H1 (cell line): ENCODE results near the gene IRGQ. TPM values are rescaled to one million over a fixed set of nuclear protein-coding genes. Genes with fewer than 3 reads are reported as not detected.

Source experiments
- CTCF ChIA-PET: fragments of 300-600 bp; sonication (Branson Sonifier 250); formaldehyde crosslinking; loops from one replicate; lab custom pipeline; 2021; ENCODE audit not compliant: partially characterized antibody; lab: Charles Lee
- POLR2A ChIA-PET: fragments of 300-600 bp; sonication (Branson Sonifier 250); formaldehyde crosslinking; loops from one replicate; lab custom pipeline; 2021; ENCODE audit warnings: inconsistent platforms; ENCODE audit not compliant: partially characterized antibody; lab: Charles Lee
- DNase-seq, 2 experiments: peaks; one replicate each; pipeline versions ENCODE4 v3.0.0 to v3.0.0-alpha.2; 2010 to 2022; ENCODE audit warnings: low spot score in 2 of 2, low read depth in 1 of 2, mixed read lengths in 1 of 2
- FAIRE-seq: peaks from 2 replicates; lab custom pipeline; 2011; peaks lifted over from hg19 to GRCh38; lab: Jason Lieb, UNC
- H2AFZ ChIP-seq: 2 replicates; pipeline ENCODE4 v1.8.1; 2012; ENCODE audit warnings: low read length, inconsistent platforms
- H2AK5ac ChIP-seq: 2 replicates; pipeline ENCODE4 v1.6.1; 2013; ENCODE audit warnings: low read depth, low read length
- H2BK120ac ChIP-seq: replicated peaks from 2 replicates; pipeline ENCODE3; 2013; ENCODE audit warnings: low read depth, low read length, inconsistent platforms
- H2BK12ac ChIP-seq: 2 replicates; pipeline ENCODE4 v1.6.1; 2013; ENCODE audit warnings: low read depth, low read length
- H2BK15ac ChIP-seq: 2 replicates; pipeline ENCODE4 v1.6.1; 2013; ENCODE audit warnings: low read length
- H2BK20ac ChIP-seq: 2 replicates; pipeline ENCODE4 v1.6.1; 2013; ENCODE audit warnings: low read length
- H2BK5ac ChIP-seq: 2 replicates; pipeline ENCODE4 v1.6.1; 2013; ENCODE audit warnings: low read depth, low read length
- H3K14ac ChIP-seq: 2 replicates; pipeline ENCODE4 v1.6.1; 2013; ENCODE audit warnings: inconsistent platforms; ENCODE audit not compliant: insufficient read length
- H3K18ac ChIP-seq: 2 replicates; pipeline ENCODE4 v1.6.1; 2013; ENCODE audit warnings: low read length; ENCODE audit errors: extremely low read depth
- H3K23ac ChIP-seq: 2 replicates; pipeline ENCODE4 v1.6.1; 2013; ENCODE audit warnings: inconsistent platforms; ENCODE audit not compliant: insufficient read length
- H3K23me2 ChIP-seq: 2 replicates; pipeline ENCODE4 v1.6.1; 2013; ENCODE audit warnings: low read depth, low read length
- H3K27ac ChIP-seq: 2 replicates; pipeline ENCODE4 v1.6.1; 2011; ENCODE audit warnings: low read depth, low read length, inconsistent platforms
- H3K27me3 ChIP-seq, 4 experiments: replicated peaks in 1 of 4; 1 replicate in 1 of 4; 2 replicates in 3 of 4; pipeline versions ENCODE4 v1.6.1 to v1.8.1; 2011 to 2013; ENCODE audit warnings: low read length in 3 of 4, mild to moderate bottlenecking in 3 of 4, inconsistent platforms in 2 of 4, mixed read lengths in 2 of 4, moderate library complexity in 1 of 4; ENCODE audit not compliant: control insufficient read depth in 3 of 4, insufficient read depth in 3 of 4; ENCODE audit errors: extremely low read depth in 1 of 4
- H3K36me3 ChIP-seq, 4 experiments: 2 replicates each; pipeline versions ENCODE4 v1.6.1 to v1.8.1; 2011 to 2013; ENCODE audit warnings: mild to moderate bottlenecking in 4 of 4, low read length in 3 of 4, moderate library complexity in 2 of 4, control low read depth in 1 of 4, inconsistent platforms in 1 of 4; ENCODE audit not compliant: insufficient read depth in 4 of 4, control insufficient read depth in 2 of 4
- H3K4ac ChIP-seq: replicated peaks from 2 replicates; pipeline ENCODE3; 2013; ENCODE audit warnings: low read length, low read depth, mixed read lengths, inconsistent platforms; ENCODE audit not compliant: insufficient read length
- H3K4me1 ChIP-seq, 4 experiments: replicated peaks in 1 of 4; 1 replicate in 1 of 4; 2 replicates in 3 of 4; pipeline versions ENCODE4 v1.6.1 to v1.8.1; 2011 to 2013; ENCODE audit warnings: low read length in 3 of 4, inconsistent platforms in 2 of 4, mixed read lengths in 1 of 4; ENCODE audit not compliant: insufficient read depth in 4 of 4, control insufficient read depth in 3 of 4
- H3K4me2 ChIP-seq, 2 experiments: 2 replicates each; pipeline versions ENCODE4 v1.6.1 to v1.8.1; 2011 to 2013; ENCODE audit warnings: low read depth in 2 of 2, low read length in 2 of 2, control low read depth in 1 of 2, inconsistent platforms in 1 of 2, mild to moderate bottlenecking in 1 of 2; ENCODE audit not compliant: insufficient read depth in 1 of 2
- H3K4me3 ChIP-seq, 4 experiments: fragments of 200-600, 300-600 bp in 1 of 4; sonication (generic), shearing (Covaris generic), sonication (Bioruptor Twin) in 1 of 4; 2 replicates each; pipeline versions ENCODE4 v1.5.1 to v1.8.1; 2011 to 2016; ENCODE audit warnings: low read length in 4 of 4, low read depth in 3 of 4, control low read depth in 2 of 4, inconsistent platforms in 2 of 4, mild to moderate bottlenecking in 2 of 4, mixed read lengths in 1 of 4, moderate library complexity in 1 of 4; ENCODE audit not compliant: insufficient read depth in 2 of 4; ENCODE audit errors: extremely low read depth in 1 of 4
- H3K56ac ChIP-seq: replicated peaks from 2 replicates; pipeline ENCODE3; 2013; ENCODE audit warnings: low read depth, mild to moderate bottlenecking, mixed read lengths, low read length, inconsistent platforms; ENCODE audit not compliant: insufficient read length
- H3K79me1 ChIP-seq: 2 replicates; pipeline ENCODE4 v1.6.1; 2013; ENCODE audit warnings: low read depth, low read length, control low read depth
- H3K79me2 ChIP-seq, 2 experiments: 2 replicates each; pipeline versions ENCODE4 v1.6.1 to v1.8.1; 2012 to 2013; ENCODE audit warnings: low read length in 2 of 2, mild to moderate bottlenecking in 2 of 2, inconsistent platforms in 1 of 2; ENCODE audit not compliant: insufficient read depth in 2 of 2, control insufficient read depth in 1 of 2
- H3K9ac ChIP-seq, 4 experiments: replicated peaks in 1 of 4; 1 replicate in 1 of 4; 2 replicates in 3 of 4; pipeline versions ENCODE4 v1.6.1 to v1.8.1; 2011 to 2013; ENCODE audit warnings: low read depth in 3 of 4, low read length in 3 of 4, control low read depth in 2 of 4, mild to moderate bottlenecking in 2 of 4, moderate library complexity in 2 of 4, inconsistent platforms in 1 of 4; ENCODE audit errors: extremely low read depth in 1 of 4
- H3K9me3 ChIP-seq, 2 experiments: 2 replicates each; pipeline versions ENCODE4 v1.6.1 to v1.8.1; 2012 to 2013; ENCODE audit warnings: mild to moderate bottlenecking in 2 of 2, moderate library complexity in 2 of 2, control low read depth in 1 of 2, inconsistent platforms in 1 of 2, low read depth in 1 of 2, low read length in 1 of 2, mixed read lengths in 1 of 2; ENCODE audit not compliant: insufficient read depth in 2 of 2
- H4K20me1 ChIP-seq, 2 experiments: replicated peaks in 1 of 2; 2 replicates each; pipeline versions ENCODE3 to v1.8.1; 2011 to 2013; ENCODE audit warnings: inconsistent platforms in 2 of 2, low read length in 2 of 2, mild to moderate bottlenecking in 1 of 2; ENCODE audit not compliant: insufficient read depth in 2 of 2, control insufficient read depth in 1 of 2
- H4K5ac ChIP-seq: 2 replicates; pipeline ENCODE4 v1.6.1; 2013; ENCODE audit warnings: low read length, low read depth, mixed read lengths, inconsistent platforms; ENCODE audit not compliant: insufficient read length
- H4K8ac ChIP-seq: 2 replicates; pipeline ENCODE4 v1.8.0; 2013; ENCODE audit warnings: mild to moderate bottlenecking, moderate library complexity, low read length, inconsistent platforms; ENCODE audit not compliant: insufficient read depth; ENCODE audit errors: extremely low read depth
- H4K91ac ChIP-seq: replicated peaks from 2 replicates; pipeline ENCODE3; 2013; ENCODE audit warnings: low read length, mixed read lengths, inconsistent platforms; ENCODE audit not compliant: insufficient read length
- GABPA ChIP-seq: IDR thresholded peaks from 2 replicates; pipeline ENCODE4 v1.6.1; 2011; ENCODE audit warnings: mild to moderate bottlenecking, low read length, moderate library complexity, borderline replicate concordance; ENCODE audit not compliant: insufficient read depth
- GTF2F1 ChIP-seq: IDR thresholded peaks from 2 replicates; pipeline ENCODE4 v1.6.1; 2012; ENCODE audit warnings: low read depth, low read length, improper control_type of control experiment, borderline replicate concordance
- SP2 ChIP-seq: IDR thresholded peaks from 2 replicates; pipeline ENCODE4 v1.6.1; 2012; ENCODE audit warnings: mild to moderate bottlenecking, low read length, inconsistent platforms
- SUZ12 ChIP-seq: fragments of 200-600 bp; sonication (generic); IDR thresholded peaks from 2 replicates; pipeline ENCODE4 v1.6.1; 2012; ENCODE audit warnings: mild to moderate bottlenecking, inconsistent platforms, low read length, moderate library complexity, mixed read lengths
- WGBS, 2 experiments: shearing (Covaris generic) in 1 of 2; methylation state at CpG; one replicate each; pipeline versions ENCODE4 v1.1.6 to v1.1.7; 2013 to 2015; ENCODE audit warnings: low lambda C conversion rate in 2 of 2, mixed read lengths in 2 of 2, inconsistent platforms in 1 of 2, low coverage in 1 of 2, missing lambda C conversion rate in 1 of 2; ENCODE audit not compliant: insufficient replicate concordance in 2 of 2, insufficient coverage in 1 of 2, insufficient read length in 1 of 2; ENCODE audit errors: extremely low coverage in 1 of 2, missing lambda C conversion rate in 1 of 2; 5-methylcytosine and 5-hydroxymethylcytosine counted together
- polyA plus RNA-seq, 7 experiments: library from polyadenylated mRNA; depleted of rRNA in 3 of 7; stranded (reverse) in 5 of 7; unstranded in 2 of 7; fragments of >200 nt in 5 of 7; fragments of 200-250 nt in 2 of 7; gene quantifications; 1 replicate in 5 of 7; 2 replicates in 1 of 7; 4 replicates in 1 of 7; pipeline versions ENCODE4 v1.2.1 to v1.2.3, GENCODE V29; 2011 to 2013; ENCODE audit warnings: missing spikeins in 2 of 7, mixed read lengths in 2 of 7
- total RNA-seq: library from RNA; stranded (reverse); fragmentation: NEBNext Ultra II Directional; extraction: Animal tissue kit (Norgen Biotek cat#: 25700); gene quantifications from 2 replicates; pipeline ENCODE4 v1.2.1, GENCODE V29; 2021

IRGQ gene
- total and polyA plus RNA-seq, 2 of the 8 experiments (the other 6 are each of a cell fraction or from before 2014, with no cell fraction given), result 16.0 to 42.9 TPM

DNA sequence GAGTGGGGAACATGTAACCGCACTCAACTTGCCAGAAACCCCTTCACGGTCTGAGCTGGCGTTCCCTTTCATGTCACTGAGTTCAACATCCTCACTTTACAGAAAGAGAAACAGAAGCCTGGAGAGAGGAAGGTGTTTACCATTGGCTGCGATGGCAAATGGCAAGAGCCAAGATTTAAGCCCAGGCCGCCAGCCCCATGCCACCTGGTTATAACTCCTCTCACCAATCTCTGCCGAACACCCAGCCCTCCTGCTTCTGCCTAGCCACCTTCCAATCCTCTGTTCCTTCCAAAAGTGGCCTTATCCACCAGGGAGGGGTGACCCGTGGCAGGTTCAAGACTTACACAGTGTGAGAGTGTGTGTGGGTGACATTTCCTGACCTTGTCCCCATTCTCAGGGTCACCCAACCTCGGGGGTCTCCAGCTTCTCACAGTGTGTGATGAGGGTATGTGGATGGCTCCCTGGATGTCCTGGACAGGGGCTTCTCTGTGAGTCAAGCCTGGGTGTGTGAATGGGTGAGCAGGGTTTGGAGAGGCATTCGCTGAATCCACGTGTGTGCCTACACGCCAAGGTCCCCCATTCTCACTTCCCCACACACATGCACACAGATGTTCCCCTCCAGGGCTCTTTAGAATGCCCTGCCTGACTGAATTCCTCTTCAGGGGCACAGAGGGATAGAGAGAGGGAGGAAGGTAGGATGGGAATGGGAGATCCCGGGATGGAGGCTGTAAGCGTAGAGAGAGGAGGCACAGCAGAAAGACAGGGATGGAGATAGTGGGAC lies 42.5 kb upstream of the IRGQ start:
- Histone ChIP-seq H3K4me3 (peak overlapping the region; percentile 72 to 90 (median 80); a peak in 5 of 8 replicates), H2AK5ac (no peak overlapping the region), H2BK12ac (no peak overlapping the region), H3K18ac (no peak overlapping the region), H2BK120ac (no peak overlapping the region), H3K4me1 (peaks cover 9 to 31% (median 20%) of the 10 kb centered on the region in 4 experiments), H3K79me1 (peaks cover 2% of the 10 kb centered on the region; the same call in 1 of the 2 replicates), H3K23me2 (peaks cover 20% of the 10 kb centered on the region), H3K9me3 (no peaks in the 10 kb centered on the region), H4K5ac (no peak overlapping the region), H2BK5ac (no peak overlapping the region), H3K23ac (no peak overlapping the region), H2BK20ac (no peak overlapping the region), H2BK15ac (no peak overlapping the region), H3K9ac (no peak overlapping the region; a peak in 1 of 7 replicates), H3K14ac (no peak overlapping the region), H4K20me1 (peaks cover 0 to 3% of the 10 kb centered on the region in 2 experiments), H4K8ac (no peak overlapping the region), H3K36me3 (no peaks in the 10 kb centered on the region), H3K4me2 (peak overlapping the region; percentile 89 to 92), H3K79me2 (no peaks in the 10 kb centered on the region), H3K56ac (no peak overlapping the region), H3K27me3 (peaks cover 11 to 46% (median 31%) of the 10 kb centered on the region in 4 experiments), H2AFZ (no peak overlapping the region), H3K27ac (no peak overlapping the region), H3K4ac (no peak overlapping the region), H4K91ac (no peak overlapping the region)
- FAIRE-seq, result no peak
- peak; percentile 38; the same call in 1 of the 2 replicates for TF ChIP-seq SUZ12
- no peak for TF ChIP-seq GABPA
- TF ChIP-seq SP2, result no peak
- TF ChIP-seq GTF2F1, result no peak
- 85% methylated on average over 13 of the region's 13 CpGs; no CpG with 5 or more reads in 1 of the 2 experiments for WGBS, 2 experiments
- POLR2A ChIA-PET, result no interaction called here
- CTCF ChIA-PET, result interaction anchor here (1.3 to 1.4 kb wide), 2 partner anchors 25 to 44 kb away, joined by 3 to 4 read pairs; no protein-coding TSS in a partner anchor
- no peak for DNase-seq
